Brain microvascular endothelial cell (primary cell): ENCODE measurements around the gene PLEKHM2.

Experiments
- DNase-seq: peaks from one replicate; pipeline ENCODE4 v3.0.0-alpha.2; 2020
- H3K27ac ChIP-seq: fragments of 250-450 bp; sonication (Bioruptor Pico); 2 replicates; pipeline ENCODE4 v1.5.1; 2020; ENCODE audit warnings: mild to moderate bottlenecking, moderate library complexity
- H3K27me3 ChIP-seq: fragments of 250-450 bp; sonication (Bioruptor Pico); replicated peaks from 2 replicates; pipeline ENCODE4 v1.5.1; 2020; ENCODE audit warnings: mild to moderate bottlenecking
- H3K36me3 ChIP-seq: fragments of 250-450 bp; sonication (Bioruptor Pico); replicated peaks from 2 replicates; pipeline ENCODE4 v1.5.1; 2020; ENCODE audit warnings: mild to moderate bottlenecking
- H3K4me3 ChIP-seq: 2 replicates; pipeline ENCODE4 v1.5.1; 2011; ENCODE audit warnings: low read depth, mild to moderate bottlenecking, control low read depth, low read length, moderate library complexity
- CTCF ChIP-seq: IDR thresholded peaks from 2 replicates; pipeline ENCODE4 v1.5.1; 2011; ENCODE audit warnings: low read depth, mild to moderate bottlenecking, moderate library complexity, low read length, control low read depth, inconsistent platforms; ENCODE audit errors: missing control alignments
- in situ Hi-C: cut with HindIII; loops from 2 replicates; pipeline ENCODE4 v1.10.0; 2017; ENCODE audit warnings: low sequenced_read_pairs, low pct_ligation_motif_present

PLEKHM2 gene

GRCh38 chr1:15728937-15729657 lies 45.0 kb downstream of the PLEKHM2 start:
- no peaks in the 10 kb centered on the region for H3K27me3 ChIP-seq
- H3K36me3 ChIP-seq: peaks cover 62% of the 10 kb centered on the region
- H3K27ac ChIP-seq: no peak overlapping the region
- no peak overlapping the region for H3K4me3 ChIP-seq
- DNase-seq: no peak
- no peak for TF ChIP-seq CTCF
- in situ Hi-C loops: no loop called here

- DNase-seq: no peak
- TF ChIP-seq CTCF: no peak
- no peaks in the 10 kb centered on the region for H3K27me3 ChIP-seq
- peaks cover 67% of the 10 kb centered on the region for H3K36me3 ChIP-seq
- in situ Hi-C loops: no loop called here
- no peak overlapping the region for H3K27ac ChIP-seq
- H3K4me3 ChIP-seq: no peak overlapping the region
Observed at GRCh38 chr1:15730423-15730822, 46.3 kb downstream of the PLEKHM2 start.

- Histone ChIP-seq H3K27me3 (no peaks in the 10 kb centered on the region), H3K4me3 (no peak overlapping the region), H3K27ac (no peak overlapping the region), H3K36me3 (peaks cover 67% of the 10 kb centered on the region)
- in situ Hi-C loops: no loop called here
- no peak for DNase-seq
- no peak for TF ChIP-seq CTCF
Observed at GRCh38 chr1:15730936-15731335, 46.8 kb downstream of the PLEKHM2 start.

- DNase-seq: no peak
- peaks cover 62% of the 10 kb centered on the region for H3K36me3 ChIP-seq
- H3K4me3 ChIP-seq: no peak overlapping the region
- in situ Hi-C loops: no loop called here
- H3K27ac ChIP-seq: no peak overlapping the region
- no peaks in the 10 kb centered on the region for H3K27me3 ChIP-seq
- no peak for TF ChIP-seq CTCF
Observed at GRCh38 chr1:15731735-15732685, 47.9 kb downstream of the PLEKHM2 start.

- H3K36me3 ChIP-seq: peaks cover 57% of the 10 kb centered on the region
- no peak for TF ChIP-seq CTCF
- in situ Hi-C loops: no loop called here
Observed at GRCh38 chr1:15732686-15733081, 48.6 kb downstream of the PLEKHM2 start.

More at GRCh38 chr1:15732686-15733081, 48.6 kb downstream of the PLEKHM2 start:
- Histone ChIP-seq H3K4me3 (no peak overlapping the region), H3K27ac (no peak overlapping the region), H3K27me3 (no peaks in the 10 kb centered on the region)
- DNase-seq: no peak
